Hematopoietic multipotent progenitor cell treated with erythropoietin and hydrocortisone succinate and interleukin-3 and kit ligand, for 17 days (in vitro differentiated cells): ENCODE results near the gene OGA.
A peak's percentile ranks its signal among the peaks of the same experiment; 100 is the strongest.

Experiments
- DNase-seq: peaks from one replicate; pipeline ENCODE4 v3.0.0-alpha.2; 2015; ENCODE audit warnings: low spot score

The OGA gene

GRCh38 chr10:101818119-101818871 lies at the start of gene OGA:
TSS of gene OGA (minus strand) at chr10:101818444. CDS start at chr10:101818022, 422 bp downstream.
- DNase-seq = peak; percentile 100

- no peak for DNase-seq
Measured at GRCh38 chr10:101867931-101868330, 49.7 kb upstream of the OGA start.

GRCh38 chr10:101859530-101859929 lies 41.3 kb upstream of the OGA start:
- no peak for DNase-seq

GRCh38 chr10:101858723-101859500 lies 40.7 kb upstream of the OGA start:
- no peak for DNase-seq

GRCh38 chr10:101857802-101858476 lies 39.7 kb upstream of the OGA start:
- no peak for DNase-seq

GRCh38 chr10:101856626-101857025 lies 38.4 kb upstream of the OGA start:
- no peak for DNase-seq

GRCh38 chr10:101851411-101852116 lies 33.3 kb upstream of the OGA start:
- no peak for DNase-seq

- DNase-seq = no peak
Measured at GRCh38 chr10:101850749-101851148, 32.5 kb upstream of the OGA start.

- no peak for DNase-seq
Measured at GRCh38 chr10:101848894-101849351, 30.7 kb upstream of the OGA start.

GRCh38 chr10:101848408-101848807 lies 30.2 kb upstream of the OGA start:
- no peak for DNase-seq

- DNase-seq = no peak
Measured at GRCh38 chr10:101845893-101846292, 27.6 kb upstream of the OGA start.

- DNase-seq = peak; percentile 30
Measured at GRCh38 chr10:101843032-101844021, 25.1 kb upstream of the OGA start, which contains the start of gene KCNIP2. TSS of gene KCNIP2 (minus strand) at chr10:101843800. CDS start at chr10:101843568, 232 bp downstream.

- DNase-seq = no peak
Measured at GRCh38 chr10:101841826-101842225, 23.6 kb upstream of the OGA start.

GRCh38 chr10:101840741-101841453 lies 22.7 kb upstream of the OGA start:
- DNase-seq = peak; percentile 82

GRCh38 chr10:101840102-101840684 lies 21.9 kb upstream of the OGA start:
- no peak for DNase-seq

GRCh38 chr10:101839416-101840063 lies 21.3 kb upstream of the OGA start:
- DNase-seq = peak; percentile 64

- DNase-seq = no peak
Measured at GRCh38 chr10:101839002-101839401, 20.8 kb upstream of the OGA start.

- DNase-seq = no peak
Measured at GRCh38 chr10:101838416-101838970, 20.2 kb upstream of the OGA start.

GRCh38 chr10:101837748-101838147 lies 19.5 kb upstream of the OGA start:
- DNase-seq = no peak
